NCI-H460 (cell line): ENCODE data around the gene RAI14. TPM values are rescaled to one million over a fixed set of nuclear protein-coding genes. Genes with fewer than 3 reads are reported as not detected.
"Not testable (repeated sequence)": the region's sequence is repeated elsewhere in the genome, so short reads cannot be mapped to it uniquely, and the experiment has no call there.

Experiments
- DNase-seq: peaks from one replicate; pipeline ENCODE4 v3.0.0-alpha.2; 2016; ENCODE audit warnings: low read depth; ENCODE audit errors: extremely low read depth
- total RNA-seq: library from RNA; depleted of rRNA; stranded (reverse); fragments of >200 nt; shearing (Covaris generic); gene quantifications from 2 replicates; pipeline ENCODE4 v1.2.3, GENCODE V29; 2014

RAI14 gene
- total RNA-seq, 1 experiment from 2014 or later, result 15.9 TPM

DNA sequence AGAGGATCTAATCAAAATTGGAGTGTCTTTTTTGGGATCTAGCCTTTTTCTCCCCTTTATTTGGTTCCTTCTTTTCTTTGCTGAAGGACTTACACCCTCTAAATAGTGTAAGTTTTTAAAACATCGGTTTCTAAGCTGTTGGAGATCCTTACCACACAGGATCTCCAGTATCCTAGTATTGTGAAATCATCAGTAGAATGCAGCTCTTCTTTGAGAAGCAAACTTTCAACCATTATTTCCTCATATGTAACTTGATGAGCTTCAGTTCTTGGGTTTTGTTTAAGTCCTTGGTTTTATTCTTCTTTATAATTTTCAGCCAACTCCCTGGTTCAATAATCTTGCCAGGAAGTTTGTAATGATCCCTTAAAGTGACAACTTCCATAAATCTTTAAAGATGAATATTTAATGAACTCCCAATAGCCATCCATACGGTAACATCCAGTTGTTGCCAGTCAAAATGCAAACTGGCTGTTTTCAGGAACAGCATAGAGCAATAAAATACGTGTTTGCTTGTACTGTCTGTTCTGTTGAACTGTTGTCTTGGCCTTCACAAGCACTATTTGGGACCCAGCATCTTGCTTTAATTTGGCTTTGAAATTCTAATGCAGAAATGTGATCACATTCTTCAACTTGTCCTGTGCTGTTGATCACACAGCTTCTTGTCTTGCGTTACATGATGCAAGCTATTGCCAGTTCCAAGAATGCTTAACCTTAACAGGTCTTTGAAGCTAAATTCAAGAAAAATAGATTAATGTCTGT lies 148.0 kb downstream of the RAI14 start:
- no peak for DNase-seq

DNA sequence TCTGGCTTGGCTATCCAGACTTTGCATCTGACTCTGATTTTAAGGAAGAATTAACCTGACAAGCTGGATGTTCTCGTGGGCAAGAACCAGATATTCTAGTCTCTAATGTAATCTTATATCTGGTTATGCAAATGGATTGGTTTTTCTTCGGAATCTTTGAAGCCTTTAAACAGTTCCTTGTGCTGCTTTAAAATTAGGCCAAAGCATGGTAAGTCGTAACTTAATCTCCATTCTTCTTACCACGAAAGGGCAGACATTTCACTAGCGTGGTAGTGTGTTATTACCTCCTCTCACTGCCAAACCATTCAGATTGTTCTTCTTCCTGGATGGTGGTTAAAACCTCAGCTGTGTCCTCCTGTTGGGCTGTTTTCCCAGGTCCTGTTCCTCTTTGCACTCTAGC lies 148.8 kb downstream of the RAI14 start:
- no peak for DNase-seq

DNA sequence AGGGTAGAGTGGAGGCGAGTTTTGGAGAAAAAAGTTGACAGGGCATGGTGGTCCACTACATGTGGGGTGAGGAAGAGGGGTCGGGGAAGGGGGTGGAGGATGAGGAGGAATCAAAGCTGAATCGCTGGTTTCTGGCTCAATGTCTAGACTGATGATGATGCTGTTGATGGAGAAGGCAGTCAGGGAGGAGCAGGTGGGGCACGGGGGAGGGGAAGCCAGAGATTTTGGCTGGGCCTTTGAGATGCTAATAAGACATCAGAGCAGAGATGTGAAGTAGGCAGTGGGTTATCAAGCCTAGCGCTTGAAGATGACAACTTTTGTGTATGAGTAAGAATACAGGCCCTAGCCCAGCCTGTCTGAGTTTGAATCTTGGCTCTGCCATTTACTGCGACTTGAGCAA lies 150.4 kb downstream of the RAI14 start:
- no peak for DNase-seq

DNA sequence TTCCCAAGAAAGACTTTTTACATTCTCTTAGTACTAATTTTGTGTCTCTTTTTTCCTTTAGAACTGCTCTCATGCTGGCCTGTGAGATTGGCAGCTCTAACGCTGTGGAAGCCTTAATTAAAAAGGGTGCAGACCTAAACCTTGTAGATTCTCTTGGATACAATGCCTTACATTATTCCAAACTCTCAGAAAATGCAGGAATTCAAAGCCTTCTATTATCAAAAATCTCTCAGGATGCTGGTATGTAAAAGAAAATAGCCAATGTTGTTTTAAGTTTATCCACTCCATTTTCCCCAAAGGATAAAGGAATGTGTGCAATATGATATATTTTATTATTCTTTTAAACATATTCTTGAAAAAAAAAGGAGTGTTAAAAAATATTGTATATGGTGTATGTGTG lies 155.6 kb downstream of the RAI14 start:
- DNase-seq, result no peak

DNA sequence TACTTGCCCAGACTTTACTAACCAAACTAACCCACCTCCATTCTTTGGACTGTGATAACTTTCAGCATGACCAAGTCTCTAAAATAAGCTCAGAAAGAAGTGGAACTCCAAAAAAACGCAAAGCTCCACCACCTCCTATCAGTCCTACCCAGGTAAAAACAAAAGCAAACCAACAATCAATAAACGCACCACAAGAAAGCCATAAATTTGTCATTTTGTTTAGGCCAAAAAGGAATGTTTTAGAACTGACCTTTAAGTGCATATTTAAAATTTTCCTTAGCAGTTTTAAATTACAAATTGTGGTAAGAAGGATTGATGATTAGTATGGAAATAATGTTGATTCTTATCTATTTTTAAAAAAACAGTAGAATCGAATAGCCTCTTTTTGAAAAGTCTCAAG lies 157.4 kb downstream of the RAI14 start:
- DNase-seq, result no peak

DNA sequence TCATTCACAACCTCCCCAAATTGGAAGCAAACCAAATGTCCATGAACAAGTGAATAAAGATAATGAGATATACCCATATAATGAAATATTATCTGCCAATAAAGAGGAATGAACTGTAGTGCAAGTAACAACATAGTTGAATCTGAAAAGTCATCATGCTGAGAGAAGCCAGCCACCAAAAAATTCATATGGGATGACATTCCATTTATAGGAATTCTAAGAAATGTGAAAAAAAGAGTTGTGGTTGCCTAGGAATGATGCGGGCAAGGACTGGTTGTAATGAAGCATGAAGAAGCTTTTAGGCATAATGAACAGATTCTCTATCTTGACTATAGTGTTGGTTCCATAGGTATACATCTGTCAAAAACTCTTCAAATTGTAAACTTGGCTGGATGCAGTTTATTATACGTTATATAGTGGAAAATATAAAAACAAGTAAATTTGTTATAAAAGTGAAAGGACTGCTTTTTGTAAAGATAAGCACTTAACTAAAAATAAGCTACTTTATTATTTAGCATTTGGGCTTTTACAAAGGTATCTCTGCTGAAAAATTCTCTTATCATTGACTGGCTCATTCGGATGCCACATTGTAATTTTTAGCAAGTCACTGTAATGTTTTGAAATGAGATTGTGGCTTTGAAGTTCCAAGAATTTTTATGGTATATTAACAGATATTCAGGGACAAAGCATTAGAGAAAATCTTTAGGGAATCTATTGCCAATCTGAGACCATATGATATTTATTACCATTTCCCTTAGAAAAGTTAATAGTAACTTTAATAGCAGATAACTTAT lies 161.6 kb downstream of the RAI14 start:
- no peak for DNase-seq

DNA sequence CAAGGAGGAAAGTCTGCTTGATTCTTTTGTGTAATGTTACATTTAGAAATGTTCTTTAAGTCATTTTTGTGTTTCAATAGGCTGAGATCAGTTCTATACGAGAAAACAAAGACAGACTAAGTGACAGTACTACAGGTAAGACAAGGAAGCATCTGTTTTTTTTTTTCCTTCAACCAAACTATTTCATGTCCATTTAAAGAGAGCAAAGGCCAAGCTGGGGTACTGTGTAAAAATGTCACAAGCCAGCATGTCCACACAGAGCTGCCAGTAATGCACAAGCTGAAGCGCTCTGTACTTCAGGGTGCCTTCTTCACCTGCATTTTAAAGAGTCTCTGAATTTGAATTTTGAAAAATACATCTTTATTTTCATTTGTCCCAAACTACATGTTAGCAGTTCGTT lies 162.6 kb downstream of the RAI14 start:
- no peak for DNase-seq

DNA sequence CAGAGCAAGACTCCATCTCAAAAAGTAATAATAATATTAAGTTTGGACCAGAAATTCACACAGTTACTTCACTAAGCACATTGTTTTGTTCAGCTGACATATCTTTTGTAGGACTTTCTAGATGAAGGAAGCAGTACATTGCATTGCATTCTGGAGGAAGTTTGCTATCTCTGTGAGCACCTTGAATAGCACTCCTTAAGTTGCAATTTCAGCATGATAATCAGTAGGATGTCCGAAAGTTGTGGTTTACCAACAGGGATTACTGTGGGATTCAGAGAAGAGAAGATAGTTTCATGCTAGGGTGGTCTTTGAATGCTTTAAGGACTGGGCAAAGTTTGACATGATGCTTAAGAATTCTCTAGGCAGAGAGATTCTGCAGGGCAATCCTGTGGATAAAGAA lies 164.5 kb downstream of the RAI14 start:
- no peak for DNase-seq

DNA sequence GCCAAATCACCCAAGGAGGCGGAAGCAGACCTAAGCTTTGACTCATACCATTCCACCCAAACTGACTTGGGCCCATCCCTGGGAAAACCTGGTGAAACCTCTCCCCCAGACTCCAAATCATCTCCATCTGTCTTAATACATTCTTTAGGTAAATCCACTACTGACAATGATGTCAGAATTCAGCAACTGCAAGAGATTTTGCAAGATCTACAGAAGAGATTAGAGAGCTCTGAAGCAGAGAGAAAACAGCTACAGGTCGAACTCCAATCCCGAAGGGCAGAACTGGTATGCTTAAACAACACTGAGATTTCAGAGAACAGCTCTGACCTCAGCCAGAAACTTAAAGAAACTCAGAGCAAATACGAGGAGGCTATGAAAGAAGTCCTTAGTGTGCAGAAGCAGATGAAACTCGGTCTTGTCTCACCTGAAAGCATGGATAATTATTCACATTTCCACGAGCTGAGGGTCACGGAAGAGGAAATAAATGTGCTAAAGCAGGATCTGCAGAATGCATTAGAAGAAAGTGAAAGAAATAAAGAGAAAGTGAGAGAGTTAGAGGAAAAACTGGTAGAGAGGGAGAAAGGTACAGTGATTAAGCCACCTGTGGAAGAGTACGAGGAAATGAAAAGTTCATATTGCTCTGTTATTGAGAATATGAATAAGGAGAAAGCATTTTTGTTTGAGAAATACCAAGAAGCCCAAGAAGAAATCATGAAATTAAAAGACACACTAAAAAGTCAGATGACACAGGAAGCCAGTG lies 167.0 kb downstream of the RAI14 start:
- no peak for DNase-seq

DNA sequence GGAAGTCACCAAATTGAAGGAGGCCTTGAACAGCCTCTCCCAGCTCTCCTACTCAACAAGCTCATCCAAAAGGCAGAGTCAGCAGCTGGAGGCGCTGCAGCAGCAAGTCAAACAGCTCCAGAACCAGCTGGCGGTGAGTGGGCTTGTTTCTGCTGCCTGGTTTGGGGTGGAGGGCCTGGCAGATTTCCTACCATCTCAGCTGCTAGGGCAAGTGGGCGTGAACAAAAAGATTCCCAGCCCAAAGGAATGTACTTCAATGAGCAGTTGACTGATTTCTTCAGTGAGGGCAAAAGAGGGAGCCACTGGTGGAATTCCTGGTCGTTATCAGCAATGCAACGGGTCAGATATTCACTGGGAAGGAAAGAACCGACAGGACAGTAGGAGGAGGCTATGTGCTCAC lies 170.2 kb downstream of the RAI14 start:
- DNase-seq, result no peak

DNA sequence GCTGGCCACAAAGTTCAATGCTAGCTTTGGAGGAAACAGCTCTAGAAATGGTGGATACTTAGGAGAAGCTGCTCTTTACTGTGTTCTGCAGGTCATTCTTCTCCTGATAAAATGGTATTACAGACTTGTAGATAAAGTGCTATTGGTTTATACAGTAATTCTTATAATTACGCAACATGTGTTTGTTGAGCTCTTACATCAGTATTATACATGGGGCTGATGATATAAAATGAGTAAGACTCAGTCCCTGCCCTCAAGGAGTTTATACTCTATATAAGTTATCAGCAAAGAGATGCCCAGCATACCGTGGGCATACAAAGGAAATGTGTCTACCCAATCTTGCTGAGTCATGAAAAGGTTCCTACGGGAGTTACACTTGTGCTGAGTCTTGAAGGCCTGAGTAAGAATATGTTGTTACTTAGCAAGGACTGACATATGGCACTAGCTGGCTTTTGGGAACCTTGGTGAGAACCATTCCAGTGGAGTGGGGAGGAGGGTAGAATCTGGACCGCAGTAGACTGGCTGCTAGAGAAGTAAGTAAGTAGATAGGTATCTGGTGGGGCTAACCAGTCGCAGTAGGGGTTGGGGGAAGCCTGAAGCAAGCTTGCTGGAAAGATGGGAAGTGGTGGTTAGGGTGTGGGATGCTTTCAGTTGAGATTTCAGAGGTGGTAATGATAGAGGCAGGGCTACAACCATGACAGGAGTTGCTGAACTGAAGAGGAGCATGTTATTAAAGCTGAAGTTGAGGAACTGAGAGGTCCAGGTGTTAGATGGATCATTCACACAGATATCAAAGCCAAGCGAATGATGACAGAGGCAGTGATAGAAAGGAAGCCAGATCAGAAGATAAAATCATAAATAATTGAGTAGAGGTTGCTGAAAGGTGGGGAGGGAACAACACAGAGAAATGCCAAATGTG lies 171.7 kb downstream of the RAI14 start:
- no peak for DNase-seq

DNA sequence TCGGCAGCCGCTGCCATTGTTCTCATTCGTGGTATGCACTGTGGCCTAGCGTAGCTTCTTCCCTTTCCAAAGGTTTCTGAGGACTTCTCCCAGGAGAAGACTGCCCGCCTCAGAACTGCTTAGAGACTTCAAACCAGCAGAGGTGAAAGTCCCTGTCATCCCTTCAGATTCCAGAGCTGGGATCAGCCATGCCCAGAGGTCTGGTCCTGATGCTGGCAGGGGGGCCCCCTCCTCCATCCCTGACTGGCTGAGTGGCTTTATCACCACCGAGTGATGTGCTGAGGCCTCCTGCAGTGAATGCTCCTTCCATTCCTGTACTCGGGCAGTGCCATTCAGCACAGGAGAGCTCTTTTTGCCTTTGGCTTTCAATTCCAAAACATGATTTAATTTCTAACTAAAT lies 174.7 kb downstream of the RAI14 start:
- DNase-seq, result not testable (repeated sequence)

DNA sequence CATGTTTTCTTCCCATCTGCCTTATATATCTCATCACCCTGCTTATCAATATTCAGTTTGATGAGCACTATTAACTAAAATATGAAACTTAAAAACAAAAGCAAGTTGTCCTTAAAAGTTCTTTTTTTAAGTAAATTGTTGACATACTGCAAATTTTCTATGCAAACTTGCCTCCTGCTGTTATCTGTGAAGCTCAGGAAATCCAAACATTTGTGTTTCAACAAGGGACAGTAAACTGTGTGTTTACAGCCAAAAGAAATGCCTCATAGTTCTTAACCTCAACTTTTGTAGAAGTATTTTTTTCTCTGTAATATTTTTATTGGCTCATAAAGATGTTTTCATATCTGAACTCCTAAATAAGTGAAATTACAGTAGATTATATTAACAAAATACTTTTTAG lies 175.2 kb downstream of the RAI14 start:
- no peak for DNase-seq

DNA sequence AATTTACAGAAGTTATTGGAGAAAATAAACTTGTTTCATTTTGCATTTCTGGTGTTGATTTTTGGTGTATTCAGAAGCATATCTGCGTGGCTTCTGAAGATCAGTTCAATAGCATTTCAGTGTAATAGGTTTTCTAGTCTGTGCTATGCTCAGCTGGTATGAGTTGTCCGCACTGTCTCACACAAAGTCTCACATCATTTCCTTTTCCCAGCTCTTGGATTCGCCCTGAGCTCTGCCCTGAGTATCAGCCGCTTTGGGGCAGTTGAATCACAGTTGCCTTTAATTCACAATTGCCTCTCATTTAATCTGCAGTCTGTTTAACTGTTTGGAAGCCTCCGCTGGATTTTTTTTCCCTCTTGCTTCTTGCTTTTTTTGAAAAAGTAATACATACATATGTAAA lies 176.4 kb downstream of the RAI14 start:
- no peak for DNase-seq

DNA sequence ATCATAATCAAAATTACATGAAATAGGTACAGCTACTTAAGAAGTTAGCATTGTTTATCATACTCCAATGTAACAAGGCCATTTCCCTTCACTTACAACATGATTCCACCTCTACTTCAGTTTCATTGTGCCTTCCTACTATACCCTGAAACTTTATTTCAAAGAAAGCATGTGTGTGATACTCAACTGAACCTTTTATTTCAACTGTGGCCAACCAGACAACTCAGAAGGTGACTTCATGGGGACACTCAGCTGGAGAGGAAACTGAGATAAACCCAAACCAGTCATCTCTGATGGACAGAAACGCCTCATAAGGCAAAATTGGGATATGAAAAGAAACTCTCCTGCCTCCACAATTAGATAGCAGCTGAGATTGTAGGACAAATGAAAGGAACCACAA lies 177.0 kb downstream of the RAI14 start:
- no peak for DNase-seq

DNA sequence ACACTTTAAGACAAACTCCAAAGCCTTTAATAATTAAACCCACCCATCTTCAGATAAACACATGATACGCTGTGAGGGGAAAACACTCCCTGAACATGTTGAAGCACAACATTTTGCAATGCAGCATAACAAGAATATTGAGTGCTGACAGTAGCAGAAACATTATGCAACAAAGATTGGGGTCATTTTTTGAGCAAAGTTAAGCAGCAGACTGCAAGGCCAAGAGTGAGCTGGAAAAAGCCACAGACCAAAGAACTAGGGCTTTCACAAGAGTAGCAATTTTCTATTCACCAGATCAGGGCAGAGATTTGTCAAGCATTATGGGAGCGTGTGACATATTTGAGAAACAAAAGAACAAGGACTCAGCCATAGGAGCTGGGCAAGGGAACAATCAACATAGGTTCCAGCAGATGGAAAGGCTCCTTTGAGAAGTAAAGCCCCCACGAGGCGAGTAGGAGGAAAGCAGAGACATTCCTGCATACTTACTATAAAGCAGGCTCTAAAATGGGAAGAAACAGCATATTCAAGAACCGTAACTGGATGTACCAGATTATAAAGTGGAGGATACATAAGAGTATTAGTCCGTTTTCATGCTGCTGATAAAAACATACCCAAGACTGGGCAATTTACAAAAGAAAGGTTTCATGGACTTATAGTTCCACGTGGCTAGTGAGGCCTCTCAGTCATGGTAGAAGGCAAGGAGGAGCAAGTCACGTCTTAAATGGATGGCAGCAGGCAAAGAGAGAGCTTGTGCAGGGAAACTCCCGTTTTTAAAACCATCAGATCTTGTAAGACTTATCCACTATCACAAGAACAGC lies 178.1 kb downstream of the RAI14 start:
- no peak for DNase-seq

DNA sequence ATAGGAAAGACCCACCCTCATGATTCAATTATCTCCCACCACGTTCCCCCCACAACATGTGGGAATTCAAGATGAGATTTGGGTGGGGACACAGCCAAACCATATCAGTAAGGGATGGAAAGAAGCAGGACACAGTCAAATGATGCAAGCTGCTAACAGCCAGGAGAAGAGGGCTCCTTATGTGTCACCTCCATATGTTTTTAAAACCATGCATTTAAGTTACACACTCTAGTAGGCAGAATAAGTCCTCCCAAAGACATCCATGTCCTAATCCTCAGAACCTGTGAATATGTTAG lies 178.6 kb downstream of the RAI14 start:
- DNase-seq, result no peak

DNA sequence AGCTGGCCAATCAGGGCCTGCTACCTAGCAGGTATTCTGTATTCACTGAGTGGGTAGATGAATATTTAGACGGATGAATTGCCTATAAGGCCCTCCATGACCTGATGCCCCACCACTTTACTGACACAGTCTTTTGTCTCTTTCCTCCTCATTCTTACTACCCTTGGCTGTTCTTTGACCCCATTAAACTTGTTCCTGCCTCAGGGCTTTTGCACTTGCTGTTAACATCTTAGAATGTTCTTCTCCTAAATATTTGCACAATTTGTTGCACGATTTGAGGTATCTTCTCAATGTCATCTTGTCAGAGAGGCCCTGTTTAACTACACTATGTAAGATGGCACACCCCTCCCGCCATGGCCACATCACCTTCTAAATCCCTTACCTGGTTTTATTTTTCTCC lies 179.5 kb downstream of the RAI14 start:
- DNase-seq, result no peak

DNA sequence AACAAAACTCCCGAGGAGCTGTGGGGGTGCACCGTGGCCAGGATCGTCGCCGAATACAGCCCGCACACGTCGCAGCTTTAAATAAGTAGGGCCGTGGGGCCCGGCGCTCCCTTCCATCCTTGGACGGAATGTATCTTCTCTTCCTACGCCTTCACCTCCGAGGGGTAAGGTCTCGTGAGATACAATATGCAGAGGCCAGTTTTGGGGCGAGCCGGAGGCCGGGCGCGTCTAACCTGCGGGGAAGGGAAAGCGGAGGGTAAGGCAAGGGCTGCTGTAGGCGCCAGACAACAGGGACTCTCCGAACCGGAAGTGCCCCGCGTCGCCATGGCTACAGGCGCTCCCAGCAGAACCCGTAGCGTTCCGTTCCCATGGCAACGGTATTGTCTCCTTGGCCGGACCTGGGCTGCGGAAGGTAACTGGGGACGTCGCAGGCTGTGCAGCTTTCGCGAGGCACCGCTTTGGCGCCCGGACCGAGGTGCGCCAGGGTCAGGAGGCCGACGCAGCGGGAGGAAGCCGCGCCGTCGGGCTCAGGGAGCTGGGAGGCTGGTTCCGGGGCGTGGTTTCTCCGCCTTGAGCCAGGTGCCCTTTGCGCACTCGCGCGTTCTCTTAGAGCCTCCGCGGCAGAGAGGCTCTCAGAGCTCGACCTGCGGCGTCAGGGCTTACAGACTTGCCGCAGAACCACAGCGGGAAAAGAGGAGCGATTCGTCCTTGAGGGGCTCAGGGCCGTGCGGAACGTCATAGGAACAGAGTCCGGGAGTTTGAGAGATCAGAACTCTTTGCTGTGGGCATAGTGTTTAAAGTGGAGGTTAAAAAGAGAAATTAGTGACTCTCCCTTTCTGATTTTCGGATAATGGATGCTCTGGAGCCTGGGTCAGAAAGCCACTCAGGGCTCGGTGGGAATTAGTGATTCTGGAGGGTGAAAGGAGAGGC lies 182.9 kb downstream of the RAI14 start, which contains the start of gene TTC23L:
Gene TTC23L (plus strand): TSS at position 380 of the 930 bp plus-strand sequence. CDS start 1,508 bp downstream, outside the sequence.
- peak; percentile 73 for DNase-seq
